Gastroesophageal sphincter (tissue), 4 donors: ENCODE measurements around the gene CASP8AP2. TPM values are rescaled to one million over a fixed set of nuclear protein-coding genes. Genes with fewer than 3 reads are reported as not detected.
"Not testable (repeated sequence)": the region's sequence is repeated elsewhere in the genome, so short reads cannot be mapped to it uniquely, and the experiment has no call there.

ENCODE experiments used
- ATAC-seq: fragments of 150-250 bp; one replicate; pipeline ENCODE4 v1.9.1; 2016; ENCODE audit warnings: mild to moderate bottlenecking, moderate library complexity
- H3K27ac ChIP-seq, 4 donors: fragments of 200-600 bp; sonication (generic) in 3 of 4; 1 replicate in 3 of 4; 2 replicates in 1 of 4; pipeline ENCODE4 v1.5.1; 2016 to 2019
- H3K27me3 ChIP-seq: fragments of 200-600 bp; sonication (generic); one replicate; pipeline ENCODE4 v1.5.1; 2019
- H3K36me3 ChIP-seq, 2 donors: fragments of 200-600 bp; sonication (generic); one replicate each; pipeline ENCODE4 v1.5.1; 2019; ENCODE audit warnings: control low read depth in 1 of 2
- H3K4me1 ChIP-seq, 3 donors: fragments of 200-600 bp; sonication (generic); 1 replicate in 2 of 3; 2 replicates in 1 of 3; pipeline ENCODE4 v1.5.1; 2016 to 2019; ENCODE audit warnings: control low read depth in 2 of 3
- H3K4me3 ChIP-seq, 2 donors: fragments of 200-600 bp; sonication (generic); one replicate each; pipeline ENCODE4 v1.5.1; 2019; ENCODE audit warnings: mild to moderate bottlenecking in 1 of 2, moderate library complexity in 1 of 2
- H3K9me3 ChIP-seq, 3 donors: fragments of 200-600 bp; sonication (generic); one replicate each; pipeline ENCODE4 v1.5.1; 2017 to 2019; ENCODE audit warnings: control low read depth in 2 of 3
- CTCF ChIP-seq, 4 experiments: fragments of 200-600 bp in 2 of 4; fragments of 450-650 bp in 2 of 4; sonication (generic) in 1 of 4; IDR thresholded peaks; one replicate each; pipeline ENCODE4 v1.5.1; 2017 to 2019; ENCODE audit warnings: antibody characterized with exemption in 4 of 4, mild to moderate bottlenecking in 2 of 4, moderate library complexity in 2 of 4
- EP300 ChIP-seq: sonication (generic); formaldehyde crosslinking; IDR thresholded peaks from one replicate; pipeline ENCODE4 v1.6.1; 2017; ENCODE audit warnings: antibody characterized with exemption, mild to moderate bottlenecking
- POLR2A ChIP-seq, 2 donors: fragments of 450-650 bp; IDR thresholded peaks; one replicate each; pipeline ENCODE4 v1.6.1; 2017; ENCODE audit warnings: antibody characterized with exemption in 2 of 2, mild to moderate bottlenecking in 2 of 2, moderate library complexity in 1 of 2
- POLR2AphosphoS5 ChIP-seq: sonication (generic); formaldehyde crosslinking; IDR thresholded peaks from one replicate; pipeline ENCODE4 v1.6.1; 2017; ENCODE audit warnings: antibody characterized with exemption
- WGBS, 2 donors: methylation state at CpG; one replicate each; pipeline ENCODE4 v1.1.5; 2018; ENCODE audit warnings: low coverage in 1 of 2; 5-methylcytosine and 5-hydroxymethylcytosine counted together
- total RNA-seq, 4 donors: library from RNA; depleted of rRNA; stranded (reverse); fragments of >200 nt; gene quantifications; one replicate each; pipeline ENCODE4 v1.1.0, GENCODE V29; 2016

Gene CASP8AP2
- total RNA-seq, 4 donors from 2014 or later, result 14.1 to 26.6 (median 20.4) TPM

DNA sequence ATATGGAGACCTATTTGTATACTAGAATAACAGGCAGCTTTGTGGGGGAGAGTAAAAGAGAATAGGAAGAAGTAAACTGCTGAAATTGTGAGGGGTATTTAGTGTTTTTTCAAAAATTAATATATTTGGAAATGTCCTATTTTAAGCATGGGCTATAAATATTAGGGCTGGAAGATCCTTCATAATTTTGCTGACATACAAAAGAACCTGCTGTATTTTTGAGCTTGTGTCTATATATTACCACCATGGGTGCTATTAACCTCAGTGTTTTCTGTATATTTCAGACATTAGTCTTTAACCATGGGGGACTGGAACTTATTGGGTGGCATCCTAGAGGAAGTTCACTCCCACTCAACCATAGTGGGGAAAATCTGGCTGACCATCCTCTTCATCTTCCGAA, 64.5 kb downstream of the CASP8AP2 start, which contains the start of gene GJA10:
Gene GJA10, plus strand, starts transcription at position 301 of the 400 bp plus-strand sequence. Its CDS starts 0 bp downstream, at position 301.
- no peak within 1 kb of the TSS for H3K4me3 ChIP-seq
- H3K27me3 ChIP-seq, result peaks cover 42% of the 10 kb centered on the region
- no peaks in the 10 kb centered on the region for H3K9me3 ChIP-seq
- no peak for ATAC-seq
- no peak for TF ChIP-seq EP300
- TF ChIP-seq CTCF (IDR thresholded peaks at IDR 0.05), result no peak
- no peak within 1 kb of the TSS for H3K27ac ChIP-seq
- H3K4me1 ChIP-seq, result no peaks in the 10 kb centered on the region
- H3K36me3 ChIP-seq, result no peaks in the 10 kb centered on the region
- 86 to 100% methylated on average over 1 of the region's 1 CpG for WGBS, 2 donors

- H3K9me3 ChIP-seq, result no peaks in the 10 kb centered on the region
- ATAC-seq, result no peak
- H3K36me3 ChIP-seq, result no peaks in the 10 kb centered on the region
- H3K4me1 ChIP-seq, result no peaks in the 10 kb centered on the region
- TF ChIP-seq POLR2A (IDR thresholded peaks at IDR 0.05) (no peak), POLR2AphosphoS5 (no peak), CTCF (IDR thresholded peaks at IDR 0.05) (no peak), EP300 (no peak)
- no peak overlapping the region for H3K4me3 ChIP-seq
- H3K27ac ChIP-seq, result no peak overlapping the region
- peaks cover 40% of the 10 kb centered on the region for H3K27me3 ChIP-seq
- WGBS, 2 donors, result 13 to 58% methylated on average over 4 to 5 of the region's 8 CpGs
Observed at GRCh38 chr6:89895276-89895874, 65.7 kb downstream of the CASP8AP2 start.

DNA sequence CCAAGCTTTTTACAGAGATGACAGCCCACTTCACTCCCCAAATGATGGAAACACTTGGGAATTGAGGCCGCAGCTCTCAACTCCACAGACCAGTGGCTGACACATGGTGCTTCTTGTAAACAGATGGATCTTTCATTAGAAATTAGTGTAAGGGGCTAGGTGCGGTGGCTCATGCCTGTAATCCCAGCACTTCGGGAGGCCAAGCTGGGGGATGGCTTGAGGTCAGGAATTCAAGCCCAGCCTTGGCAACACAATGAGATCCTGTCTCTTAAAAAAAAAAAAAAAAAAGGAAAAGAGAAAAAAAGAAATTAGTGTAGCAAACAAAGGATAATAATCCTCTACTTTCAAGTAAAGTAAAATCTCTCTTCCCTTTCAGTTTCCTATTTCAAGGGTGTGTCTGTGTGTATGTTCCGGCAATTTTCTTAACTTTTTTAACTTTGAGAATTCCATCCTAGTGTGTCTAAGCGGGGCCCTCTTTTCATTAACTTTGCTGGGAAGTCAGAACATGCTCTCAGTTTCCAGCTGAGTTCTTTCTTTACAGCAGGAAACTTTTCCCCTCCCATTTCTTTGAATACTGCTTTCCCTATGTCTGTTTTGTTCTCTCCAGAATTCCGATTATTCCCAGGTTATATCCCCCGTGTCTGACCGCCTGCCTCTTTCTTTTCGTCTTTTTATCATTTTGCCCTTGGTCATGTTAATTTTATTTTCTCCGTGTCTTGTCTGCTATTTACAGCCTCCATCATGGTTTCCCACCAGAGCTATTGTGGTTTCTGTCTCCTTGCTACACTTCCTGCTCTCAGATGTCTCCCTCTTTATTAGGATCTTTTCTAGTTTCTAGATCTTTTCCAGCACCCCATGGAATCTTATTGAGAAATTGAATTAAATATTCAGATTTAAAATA, 80.6 kb downstream of the CASP8AP2 start:
- not testable (repeated sequence) for H3K9me3 ChIP-seq, ATAC-seq

DNA sequence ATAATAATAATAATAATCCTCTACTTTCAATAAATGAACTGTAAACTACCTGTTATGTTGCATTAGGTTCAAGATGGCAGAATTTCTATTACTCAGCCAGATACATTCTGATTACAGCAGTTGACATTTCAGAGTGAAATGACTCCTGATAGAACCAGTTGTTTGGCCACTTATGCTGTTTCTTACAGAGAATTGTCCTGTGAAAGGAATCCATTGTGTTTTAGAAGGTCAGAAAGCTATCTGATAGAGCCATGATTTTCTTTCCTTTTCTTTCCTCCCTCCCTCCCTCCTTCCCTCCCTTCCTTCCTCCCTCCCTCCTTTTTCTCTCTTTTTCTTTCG, 81.2 kb downstream of the CASP8AP2 start:
- Histone ChIP-seq H3K4me3 (no peak overlapping the region), H3K4me1 (no peaks in the 10 kb centered on the region), H3K27me3 (peaks cover 3% of the 10 kb centered on the region), H3K27ac (no peak overlapping the region), H3K9me3 (peaks cover 0 to 6% (median 0%) of the 10 kb centered on the region in 3 donors), H3K36me3 (no peaks in the 10 kb centered on the region)
- 45% methylated on average over 1 of the region's 1 CpG; no CpG with 5 or more reads in 1 of the 2 donors for WGBS, 2 donors
- no peak for ATAC-seq
- TF ChIP-seq POLR2A (IDR thresholded peaks at IDR 0.05) (no peak), CTCF (IDR thresholded peaks at IDR 0.05) (no peak)

More for the DNA sequence above, 80.6 kb downstream of the CASP8AP2 start:
- not testable (repeated sequence) for H3K4me3 ChIP-seq, H3K27me3 ChIP-seq, H3K36me3 ChIP-seq, H3K4me1 ChIP-seq, H3K27ac ChIP-seq
- 39 to 52% methylated on average over 8 to 10 of the region's 10 CpGs for WGBS, 2 donors

- no peak for ATAC-seq
- H3K36me3 ChIP-seq, result no peaks in the 10 kb centered on the region
- H3K9me3 ChIP-seq, result peaks cover 0 to 25% (median 0%) of the 10 kb centered on the region in 3 donors
- H3K4me1 ChIP-seq, result no peaks in the 10 kb centered on the region
- no peak overlapping the region for H3K27ac ChIP-seq
- 73 to 94% methylated on average over 3 of the region's 3 CpGs for WGBS, 2 donors
- TF ChIP-seq POLR2A (IDR thresholded peaks at IDR 0.05) (no peak), POLR2AphosphoS5 (no peak), CTCF (IDR thresholded peaks at IDR 0.05) (no peak), EP300 (no peak)
- H3K27me3 ChIP-seq, result peaks cover 6% of the 10 kb centered on the region
- H3K4me3 ChIP-seq, result no peak overlapping the region
Observed at GRCh38 chr6:89916136-89916920, 86.6 kb downstream of the CASP8AP2 start.
